SK-N-SH treated with all-trans-retinoic acid at 6 μM for 48 hours (cell line): ENCODE data around the gene NFKBIA.
"Not testable (repeated sequence)": the region's sequence is repeated elsewhere in the genome, so short reads cannot be mapped to it uniquely, and the experiment has no call there.

Experiments
- ATAC-seq: fragments of 200-7000 bp; cut with Tn5 transposase; 3 replicates; pipeline ENCODE4 v1.9.1; 2020; ENCODE audit warnings: mild to moderate bottlenecking, moderate library complexity
- ARNTL ChIP-seq: fragments of 450-650 bp; formaldehyde crosslinking; IDR thresholded peaks from 2 replicates; pipeline ENCODE4 v1.5.0; 2020; ENCODE audit warnings: low read depth, mild to moderate bottlenecking, moderate library complexity, borderline replicate concordance
- BACH2 ChIP-seq: fragments of 250-450 bp; sonication (Bioruptor Pico); IDR thresholded peaks from 2 replicates; pipeline ENCODE4 v1.9.0; 2021; ENCODE audit warnings: mild to moderate bottlenecking, borderline replicate concordance
- CREB5 ChIP-seq: fragments of 250-450 bp; sonication (Bioruptor Pico); IDR thresholded peaks from 2 replicates; pipeline ENCODE4 v1.5.1; 2020; ENCODE audit warnings: low read depth, mild to moderate bottlenecking, moderate library complexity
- CSDC2 ChIP-seq: fragments of 250-450 bp; sonication (Bioruptor Pico); IDR thresholded peaks from 2 replicates; pipeline ENCODE4 v1.5.0; 2020; ENCODE audit warnings: mild to moderate bottlenecking, moderate library complexity
- CSRNP3 ChIP-seq: fragments of 250-450 bp; sonication (Bioruptor Pico); IDR thresholded peaks from 2 replicates; pipeline ENCODE4 v1.5.1; 2021; ENCODE audit warnings: mild to moderate bottlenecking, moderate library complexity
- ESRRG ChIP-seq: fragments of 250-450 bp; sonication (Bioruptor Pico); IDR thresholded peaks from 2 replicates; pipeline ENCODE4 v1.6.1; 2021; ENCODE audit warnings: mild to moderate bottlenecking
- GLIS3 ChIP-seq: fragments of 250-450 bp; sonication (Bioruptor Pico); IDR thresholded peaks from 2 replicates; pipeline ENCODE4 v1.5.0; 2020; ENCODE audit warnings: mild to moderate bottlenecking, moderate library complexity
- ISL1 ChIP-seq: fragments of 250-450 bp; sonication (Bioruptor Pico); IDR thresholded peaks from 2 replicates; pipeline ENCODE4 v2.1.2; 2022; ENCODE audit warnings: mild to moderate bottlenecking, moderate library complexity
- PATZ1 ChIP-seq: fragments of 250-450 bp; sonication (Bioruptor Pico); IDR thresholded peaks from 2 replicates; pipeline ENCODE4 v1.8.0; 2020; ENCODE audit warnings: mild to moderate bottlenecking, moderate library complexity, borderline replicate concordance
- POU6F1 ChIP-seq: fragments of 250-450 bp; sonication (Bioruptor Pico); IDR thresholded peaks from 2 replicates; pipeline ENCODE4 v1.8.0; 2021; ENCODE audit warnings: low read depth, mild to moderate bottlenecking, moderate library complexity, borderline replicate concordance
- PPARA ChIP-seq: fragments of 250-450 bp; sonication (Bioruptor Pico); IDR thresholded peaks from 2 replicates; pipeline ENCODE4 v1.5.0; 2020; ENCODE audit warnings: mild to moderate bottlenecking, borderline replicate concordance
- RARB ChIP-seq: fragments of 250-450 bp; sonication (Bioruptor Pico); IDR thresholded peaks from 2 replicates; pipeline ENCODE4 v1.8.0; 2021; ENCODE audit warnings: mild to moderate bottlenecking, moderate library complexity
- SNAI2 ChIP-seq: fragments of 250-450 bp; sonication (Bioruptor Pico); IDR thresholded peaks from 2 replicates; pipeline ENCODE4 v1.5.0; 2020; ENCODE audit warnings: mild to moderate bottlenecking, moderate library complexity
- TOX ChIP-seq: fragments of 250-450 bp; sonication (Bioruptor Pico); IDR thresholded peaks from 2 replicates; pipeline ENCODE4 v1.8.0; 2021; ENCODE audit warnings: mild to moderate bottlenecking, moderate library complexity, borderline replicate concordance
- ZC3H10 ChIP-seq: fragments of 250-450 bp; sonication (Bioruptor Pico); IDR thresholded peaks from 2 replicates; pipeline ENCODE4 v1.5.1; 2021; ENCODE audit warnings: mild to moderate bottlenecking, moderate library complexity
- ZFP3 ChIP-seq: fragments of 250-450 bp; sonication (Bioruptor Pico); IDR thresholded peaks from 2 replicates; pipeline ENCODE4 v1.5.0; 2020; ENCODE audit warnings: mild to moderate bottlenecking, moderate library complexity
- ZFP30 ChIP-seq: fragments of 450-650 bp; formaldehyde crosslinking; IDR thresholded peaks from 2 replicates; pipeline ENCODE4 v1.5.0; 2022; ENCODE audit warnings: mild to moderate bottlenecking, moderate library complexity
- ZNF565 ChIP-seq: fragments of 450-650 bp; formaldehyde crosslinking; conservative IDR thresholded peaks from 2 replicates; pipeline ENCODE4 v1.5.0; 2020; ENCODE audit warnings: low read depth, mild to moderate bottlenecking, moderate library complexity

Gene NFKBIA

GRCh38 chr14:35362450-35362849 is 42.1 kb downstream of the NFKBIA start:
- ATAC-seq = no peak

GRCh38 chr14:35361141-35361480 is 43.4 kb downstream of the NFKBIA start:
- no peak for TF ChIP-seq RARB (CRISPR knock-in tag)
- TF ChIP-seq PPARA (CRISPR knock-in tag) = no peak
- no peak for TF ChIP-seq TOX (CRISPR knock-in tag)
- TF ChIP-seq ZFP30 (CRISPR knock-in tag) = no peak
- no peak for ATAC-seq

More at GRCh38 chr14:35362450-35362849, 42.1 kb downstream of the NFKBIA start:
- TF ChIP-seq CSDC2 (CRISPR knock-in tag) (no peak), ZC3H10 (no peak), CREB5 (CRISPR knock-in tag) (no peak), BACH2 (CRISPR knock-in tag) (no peak), RARB (CRISPR knock-in tag) (no peak), ARNTL (CRISPR knock-in tag) (no peak), ZFP30 (CRISPR knock-in tag) (no peak), POU6F1 (CRISPR knock-in tag) (no peak), CSRNP3 (CRISPR knock-in tag) (no peak), PATZ1 (CRISPR knock-in tag) (no peak), PPARA (CRISPR knock-in tag) (no peak), GLIS3 (CRISPR knock-in tag) (no peak), ZNF565 (CRISPR knock-in tag) (no peak), SNAI2 (CRISPR knock-in tag) (no peak)
- TF ChIP-seq, all 23 proteins: peak for 0

GRCh38 chr14:35359655-35360054 is 44.9 kb downstream of the NFKBIA start:
- not testable (repeated sequence) for ATAC-seq

- peak; percentile 54 for ATAC-seq
- TF ChIP-seq ESRRG (CRISPR knock-in tag) (no peak), ISL1 (CRISPR knock-in tag) (0 out of 2 replicates have a peak, but pooled peaks have one; percentile 10), ZFP3 (CRISPR knock-in tag) (peak; percentile 78)
Measured at GRCh38 chr14:35355981-35356841, 48.3 kb downstream of the NFKBIA start.

GRCh38 chr14:35355235-35355634 is 49.3 kb downstream of the NFKBIA start:
- ATAC-seq = not testable (repeated sequence)
